SK-MEL-5 (cell line): Measurements from ENCODE around the gene COMT. TPM values are rescaled to one million over a fixed set of nuclear protein-coding genes. Genes with fewer than 3 reads are reported as not detected.

Experiments
- DNase-seq: peaks from one replicate; pipeline ENCODE4 v3.0.0-alpha.2; 2016; ENCODE audit warnings: low read depth, low spot score
- in situ Hi-C: cut with HindIII; loops from 2 replicates; pipeline ENCODE4 v1.10.0; 2016; ENCODE audit warnings: low sequenced_read_pairs, high pct_unique_total_duplicates, low pct_unique_long_range_greater_than_20kb
- polyA plus RNA-seq, 2 experiments: library from polyadenylated mRNA; depleted of rRNA; stranded (reverse); fragments of >200 nt; gene quantifications; 2 replicates each; pipeline ENCODE4 v1.2.3, GENCODE V29; 2015
- total RNA-seq: library from RNA; depleted of rRNA; stranded (reverse); fragments of >200 nt; shearing (Covaris generic); gene quantifications from 2 replicates; pipeline ENCODE4 v1.2.3, GENCODE V29; 2014; rRNA removed

The COMT gene
- total RNA-seq = 156 and 172 TPM in 2 replicates
- polyA plus RNA-seq (2015; cell fraction: cytosol; rRNA removed) = 354 and 397 TPM in 2 replicates
- 38.9 and 56.0 TPM in 2 replicates for polyA plus RNA-seq (2015; cell fraction: nucleus; rRNA removed)

- peak; percentile 64 for DNase-seq
- in situ Hi-C loops = no loop called here
Measured at GRCh38 chr22:19941365-19942082, at the start of gene COMT, which contains the start of gene TXNRD2. Gene COMT (plus strand): TSS chr22:19941772. CDS start chr22:19962527, 20,755 bp downstream. Gene TXNRD2 (minus strand): TSS chr22:19941818. CDS start chr22:19941803, 15 bp downstream.

- in situ Hi-C loops = no loop called here
- no peak for DNase-seq
Measured at GRCh38 chr22:19892257-19892879, 49.2 kb upstream of the COMT start.

- in situ Hi-C loops = no loop called here
Measured at GRCh38 chr22:19892925-19893324, 48.6 kb upstream of the COMT start.

GRCh38 chr22:19893363-19893762 is 48.2 kb upstream of the COMT start:
- DNase-seq = no peak
- in situ Hi-C loops = no loop called here

More at GRCh38 chr22:19892925-19893324, 48.6 kb upstream of the COMT start:
- DNase-seq = no peak

- in situ Hi-C loops = no loop called here
- DNase-seq = no peak
Measured at GRCh38 chr22:19895160-19895849, 46.3 kb upstream of the COMT start.

- in situ Hi-C loops = no loop called here
- DNase-seq = no peak
Measured at GRCh38 chr22:19896665-19897355, 44.8 kb upstream of the COMT start.

GRCh38 chr22:19897726-19898125 is 43.8 kb upstream of the COMT start:
- DNase-seq = no peak
- in situ Hi-C loops = no loop called here

- DNase-seq = no peak
- in situ Hi-C loops = no loop called here
Measured at GRCh38 chr22:19898145-19898544, 43.4 kb upstream of the COMT start.

- in situ Hi-C loops = no loop called here
- no peak for DNase-seq
Measured at GRCh38 chr22:19898831-19899567, 42.6 kb upstream of the COMT start.

GRCh38 chr22:19900707-19901436 is 40.7 kb upstream of the COMT start:
- no peak for DNase-seq
- in situ Hi-C loops = no loop called here

- DNase-seq = no peak
- in situ Hi-C loops = no loop called here
Measured at GRCh38 chr22:19901577-19902244, 39.9 kb upstream of the COMT start.

- peak; percentile 50 for DNase-seq
- in situ Hi-C loops = no loop called here
Measured at GRCh38 chr22:19902245-19902715, 39.3 kb upstream of the COMT start.

- in situ Hi-C loops = no loop called here
- DNase-seq = no peak
Measured at GRCh38 chr22:19903031-19903430, 38.5 kb upstream of the COMT start.

GRCh38 chr22:19903513-19903912 is 38.1 kb upstream of the COMT start:
- DNase-seq = no peak
- in situ Hi-C loops = no loop called here

- no peak for DNase-seq
- in situ Hi-C loops = no loop called here
Measured at GRCh38 chr22:19904174-19904856, 37.3 kb upstream of the COMT start.
